NOMO-1 treated with dmso at 0.1 percent for 144 hours (cell line): ENCODE measurements around the gene EIF2B1.

ENCODE experiments used
- DNase-seq: peaks from one replicate; lab custom pipeline; 2025; ENCODE audit not compliant: unreplicated experiment; lab: John Stamatoyannopoulos, UW

EIF2B1 gene

DNA sequence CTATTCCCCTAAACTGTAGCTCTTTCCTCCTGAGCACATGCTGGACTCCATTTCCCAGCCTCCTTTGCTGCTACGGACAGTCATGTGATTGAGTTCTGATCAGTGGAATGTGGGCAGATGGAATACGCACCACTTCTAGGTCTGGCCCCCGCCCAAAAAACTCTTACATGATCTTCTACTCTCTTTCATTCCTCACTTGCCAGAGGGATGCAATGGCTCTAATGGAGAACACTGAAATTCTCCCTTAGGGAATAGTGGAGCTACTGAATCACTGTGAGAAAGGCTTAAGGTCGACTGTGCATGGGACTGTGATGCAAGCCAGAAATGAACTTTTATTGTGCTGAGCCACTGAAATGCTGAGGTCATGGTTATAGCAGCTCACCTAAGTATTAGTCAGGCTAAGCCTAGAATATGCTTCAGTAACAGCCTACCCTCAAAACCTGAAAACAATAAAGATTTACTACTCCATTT is 62.1 kb downstream of the EIF2B1 start:
- no peak for DNase-seq
